ENCODE data around the gene KIF18B.

DNA sequence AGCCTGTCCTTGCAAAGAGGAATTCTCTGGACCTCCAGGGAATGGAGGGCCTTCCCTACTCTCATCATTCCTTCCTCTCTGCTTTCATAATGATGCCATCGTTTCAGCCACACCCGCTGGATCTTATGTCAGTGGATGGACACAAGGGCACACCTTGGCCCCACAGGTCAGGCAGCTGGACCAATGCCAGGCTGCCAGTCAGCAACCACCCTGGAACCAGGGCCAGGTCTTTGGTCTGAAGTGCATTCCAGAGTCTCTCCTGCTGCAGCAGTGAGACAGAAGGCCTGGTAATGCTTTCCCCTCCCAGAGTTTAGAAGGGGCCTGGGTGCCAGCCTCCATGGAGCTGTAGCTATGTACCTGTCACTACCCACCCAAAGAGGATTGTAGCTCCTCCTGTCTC is 13.1 kb upstream of the KIF18B start:
- TF ChIP-seq, protein P1, sequence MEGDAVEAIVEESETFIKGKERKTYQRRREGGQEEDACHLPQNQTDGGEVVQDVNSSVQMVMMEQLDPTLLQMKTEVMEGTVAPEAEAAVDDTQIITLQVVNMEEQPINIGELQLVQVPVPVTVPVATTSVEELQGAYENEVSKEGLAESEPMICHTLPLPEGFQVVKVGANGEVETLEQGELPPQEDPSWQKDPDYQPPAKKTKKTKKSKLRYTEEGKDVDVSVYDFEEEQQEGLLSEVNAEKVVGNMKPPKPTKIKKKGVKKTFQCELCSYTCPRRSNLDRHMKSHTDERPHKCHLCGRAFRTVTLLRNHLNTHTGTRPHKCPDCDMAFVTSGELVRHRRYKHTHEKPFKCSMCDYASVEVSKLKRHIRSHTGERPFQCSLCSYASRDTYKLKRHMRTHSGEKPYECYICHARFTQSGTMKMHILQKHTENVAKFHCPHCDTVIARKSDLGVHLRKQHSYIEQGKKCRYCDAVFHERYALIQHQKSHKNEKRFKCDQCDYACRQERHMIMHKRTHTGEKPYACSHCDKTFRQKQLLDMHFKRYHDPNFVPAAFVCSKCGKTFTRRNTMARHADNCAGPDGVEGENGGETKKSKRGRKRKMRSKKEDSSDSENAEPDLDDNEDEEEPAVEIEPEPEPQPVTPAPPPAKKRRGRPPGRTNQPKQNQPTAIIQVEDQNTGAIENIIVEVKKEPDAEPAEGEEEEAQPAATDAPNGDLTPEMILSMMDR (conservative IDR thresholded peaks at IDR 0.05 in 1 of 2, IDR thresholded peaks at IDR 0.05 in 1 of 2; ENCODE audit: extremely low read depth in 1 of 2, insufficient read depth in 1 of 2, low read depth in 1 of 2, low read length in 2 of 2), result no peak
- TF ChIP-seq EZH2 (IDR thresholded peaks at IDR 0.05; ENCODE audit: borderline replicate concordance, low read length), result no peak
